ENCODE data around the gene LAD1.

Gene LAD1

GRCh38 chr1:201429736-201430501 lies 30.8 kb upstream of the LAD1 start:
- Histone ChIP-seq H3K9me3 (ENCODE audit: control insufficient read depth in 2 of 2, low read length in 2 of 2) (no peaks in the 10 kb centered on the region), H3K27me3 (ENCODE audit: control insufficient read depth in 1 of 2, insufficient read depth in 2 of 2, low read length in 2 of 2) (no peaks in the 10 kb centered on the region), H3K36me3 (ENCODE audit: control insufficient read depth in 2 of 2, insufficient read depth in 2 of 2, low read length in 2 of 2) (no peaks in the 10 kb centered on the region), H3K9ac (ENCODE audit: low read length in 2 of 2) (no peak overlapping the region), H3K4me3 (ENCODE audit: low read length in 2 of 2) (no peak overlapping the region), H3K27ac (ENCODE audit: low read length) (no peak overlapping the region), H3K4me1 (ENCODE audit: control insufficient read depth, insufficient read depth, low read length) (no peaks in the 10 kb centered on the region)

- Histone ChIP-seq H3K27me3 (ENCODE audit: control insufficient read depth in 1 of 2, insufficient read depth in 2 of 2, low read length in 2 of 2) (no peaks in the 10 kb centered on the region), H3K9ac (ENCODE audit: low read length in 2 of 2) (no peak overlapping the region), H3K9me3 (ENCODE audit: control insufficient read depth in 2 of 2, low read length in 2 of 2) (no peaks in the 10 kb centered on the region), H3K4me3 (ENCODE audit: low read length in 2 of 2) (no peak overlapping the region), H3K36me3 (ENCODE audit: control insufficient read depth in 2 of 2, insufficient read depth in 2 of 2, low read length in 2 of 2) (no peaks in the 10 kb centered on the region), H3K27ac (ENCODE audit: low read length) (no peak overlapping the region), H3K4me1 (ENCODE audit: control insufficient read depth, insufficient read depth, low read length) (no peaks in the 10 kb centered on the region)
Measured at GRCh38 chr1:201427963-201428362, 28.8 kb upstream of the LAD1 start.

DNA sequence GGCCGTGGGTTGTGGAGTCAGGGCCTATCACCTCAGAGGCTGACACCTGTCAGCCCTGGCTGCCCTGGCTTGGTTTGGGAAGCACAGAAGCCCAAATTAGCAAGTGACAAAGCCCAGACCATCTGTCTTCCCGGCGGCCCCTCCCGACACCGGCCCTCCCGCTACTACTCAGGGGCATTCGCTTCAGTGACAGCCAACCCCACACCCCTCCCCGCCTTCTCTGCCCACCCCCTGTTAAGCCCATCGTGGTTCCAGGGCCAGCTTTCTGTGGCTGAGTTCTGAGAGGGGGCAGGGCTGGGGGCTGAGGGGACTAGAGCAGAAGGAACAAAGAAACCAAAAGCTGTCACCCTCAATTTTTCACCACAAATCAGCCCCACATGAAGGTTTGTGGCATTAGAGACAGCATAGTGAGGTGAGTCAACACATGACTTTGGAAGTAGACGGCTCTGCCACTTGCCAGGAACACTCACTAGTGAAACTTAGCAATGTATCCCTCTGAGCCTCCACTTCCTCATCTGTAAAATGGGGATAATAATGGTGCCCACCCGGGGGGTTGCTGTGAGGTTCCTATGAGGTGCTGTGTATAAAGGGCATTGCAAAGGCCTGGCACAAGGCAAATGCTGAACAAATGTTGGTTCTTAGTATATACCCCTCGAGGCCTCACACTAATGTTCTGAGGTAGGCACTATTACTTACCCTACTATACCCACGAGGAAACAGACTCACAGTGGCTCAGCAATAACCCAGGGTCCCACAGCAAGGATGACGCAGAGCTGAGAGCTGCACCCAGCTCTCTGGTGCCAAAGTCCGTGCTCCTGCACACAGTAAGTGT lies 27.6 kb upstream of the LAD1 start:
- H3K27me3 ChIP-seq (ENCODE audit: control insufficient read depth in 1 of 2, insufficient read depth in 2 of 2, low read length in 2 of 2) = no peaks in the 10 kb centered on the region
- H3K27ac ChIP-seq (ENCODE audit: low read length) = no peak overlapping the region
- no peak overlapping the region for H3K4me3 ChIP-seq (ENCODE audit: low read length in 2 of 2)
- no peaks in the 10 kb centered on the region for H3K36me3 ChIP-seq (ENCODE audit: control insufficient read depth in 2 of 2, insufficient read depth in 2 of 2, low read length in 2 of 2)
- no peaks in the 10 kb centered on the region for H3K4me1 ChIP-seq (ENCODE audit: control insufficient read depth, insufficient read depth, low read length)
- no peaks in the 10 kb centered on the region for H3K9me3 ChIP-seq (ENCODE audit: control insufficient read depth in 2 of 2, low read length in 2 of 2)
- no peak overlapping the region for H3K9ac ChIP-seq (ENCODE audit: low read length in 2 of 2)

DNA sequence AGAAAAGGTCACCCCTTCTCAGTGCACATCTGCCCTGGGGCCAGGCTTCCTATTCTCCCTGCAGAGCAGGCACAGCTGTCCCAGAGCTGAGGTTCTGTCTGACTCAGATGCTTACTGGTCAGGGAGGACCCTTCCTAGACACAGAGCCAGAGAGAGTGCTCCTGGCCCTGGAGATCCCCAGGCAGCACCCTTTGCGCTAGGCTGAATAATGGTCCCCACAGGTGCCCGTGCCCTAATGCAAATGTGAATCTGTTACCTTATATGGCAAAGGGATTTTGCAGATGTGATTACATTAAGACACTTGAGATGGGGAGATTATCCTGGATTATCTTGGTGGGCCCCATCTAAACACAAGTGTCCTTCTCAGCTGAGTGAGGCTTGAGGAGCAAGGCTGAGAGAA lies 25.0 kb upstream of the LAD1 start:
- Histone ChIP-seq H3K9me3 (ENCODE audit: control insufficient read depth in 2 of 2, low read length in 2 of 2) (no peaks in the 10 kb centered on the region), H3K4me1 (ENCODE audit: control insufficient read depth, insufficient read depth, low read length) (no peaks in the 10 kb centered on the region), H3K4me3 (ENCODE audit: low read length in 2 of 2) (no peak overlapping the region), H3K9ac (ENCODE audit: low read length in 2 of 2) (no peak overlapping the region), H3K27me3 (ENCODE audit: control insufficient read depth in 1 of 2, insufficient read depth in 2 of 2, low read length in 2 of 2) (no peaks in the 10 kb centered on the region), H3K27ac (ENCODE audit: low read length) (no peak overlapping the region), H3K36me3 (ENCODE audit: control insufficient read depth in 2 of 2, insufficient read depth in 2 of 2, low read length in 2 of 2) (no peaks in the 10 kb centered on the region)

DNA sequence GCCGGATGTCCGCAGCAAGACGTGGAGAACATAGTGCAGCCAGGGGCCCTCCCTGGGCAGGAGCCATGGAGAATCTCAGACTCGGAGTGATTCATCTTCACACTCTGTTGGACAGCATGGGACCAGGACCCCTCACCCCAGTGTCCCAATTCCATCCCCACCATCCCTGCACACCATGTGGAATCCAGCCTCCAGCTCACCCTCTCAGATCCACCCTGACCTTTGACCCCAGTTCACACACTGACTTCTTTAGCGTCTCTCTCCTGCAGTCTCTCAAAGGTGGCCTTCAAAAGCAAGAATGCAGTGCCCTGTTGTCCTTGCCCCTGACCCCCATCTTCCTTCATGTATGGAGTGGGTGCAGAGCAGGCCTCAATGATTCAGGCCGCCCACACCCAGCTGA lies 24.5 kb upstream of the LAD1 start:
- no peaks in the 10 kb centered on the region for H3K4me1 ChIP-seq (ENCODE audit: control insufficient read depth, insufficient read depth, low read length)
- no peak overlapping the region for H3K27ac ChIP-seq (ENCODE audit: low read length)
- H3K9ac ChIP-seq (ENCODE audit: low read length in 2 of 2) = no peak overlapping the region

GRCh38 chr1:201422436-201423030 lies 23.4 kb upstream of the LAD1 start:
- Histone ChIP-seq H3K4me1 (ENCODE audit: control insufficient read depth, insufficient read depth, low read length) (no peaks in the 10 kb centered on the region), H3K9ac (ENCODE audit: low read length in 2 of 2) (no peak overlapping the region), H3K27me3 (ENCODE audit: control insufficient read depth in 1 of 2, insufficient read depth in 2 of 2, low read length in 2 of 2) (peaks cover 0 to 1% of the 10 kb centered on the region in 2 donors), H3K4me3 (ENCODE audit: low read length in 2 of 2) (no peak overlapping the region), H3K9me3 (ENCODE audit: control insufficient read depth in 2 of 2, low read length in 2 of 2) (no peaks in the 10 kb centered on the region), H3K36me3 (ENCODE audit: control insufficient read depth in 2 of 2, insufficient read depth in 2 of 2, low read length in 2 of 2) (no peaks in the 10 kb centered on the region), H3K27ac (ENCODE audit: low read length) (no peak overlapping the region)

More for the DNA sequence above, 24.5 kb upstream of the LAD1 start:
- H3K36me3 ChIP-seq (ENCODE audit: control insufficient read depth in 2 of 2, insufficient read depth in 2 of 2, low read length in 2 of 2) = no peaks in the 10 kb centered on the region
- H3K27me3 ChIP-seq (ENCODE audit: control insufficient read depth in 1 of 2, insufficient read depth in 2 of 2, low read length in 2 of 2) = no peaks in the 10 kb centered on the region
- H3K4me3 ChIP-seq (ENCODE audit: low read length in 2 of 2) = no peak overlapping the region
- H3K9me3 ChIP-seq (ENCODE audit: control insufficient read depth in 2 of 2, low read length in 2 of 2) = no peaks in the 10 kb centered on the region

DNA sequence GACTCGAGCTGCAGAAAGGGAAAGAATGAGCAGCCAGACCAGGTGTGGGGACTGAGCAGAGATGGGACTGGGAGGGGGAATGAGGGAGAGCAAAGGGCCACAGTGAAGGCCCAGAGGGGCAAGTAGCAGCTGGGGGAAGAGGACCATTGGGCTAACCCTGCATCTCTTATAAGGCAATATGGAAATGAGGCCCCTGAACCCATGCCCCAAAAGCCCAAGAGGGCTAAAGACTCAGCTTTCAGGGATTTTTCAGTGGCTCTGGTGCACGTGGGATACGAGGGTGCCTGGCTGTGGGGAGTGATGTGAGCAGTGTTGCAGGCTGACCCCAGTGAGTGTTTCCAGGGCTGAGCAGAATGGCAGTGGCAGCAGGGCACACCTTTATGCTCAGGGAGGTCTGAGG lies 22.9 kb upstream of the LAD1 start:
- Histone ChIP-seq H3K36me3 (ENCODE audit: control insufficient read depth in 2 of 2, insufficient read depth in 2 of 2, low read length in 2 of 2) (no peaks in the 10 kb centered on the region), H3K9ac (ENCODE audit: low read length in 2 of 2) (no peak overlapping the region), H3K4me3 (ENCODE audit: low read length in 2 of 2) (no peak overlapping the region), H3K27me3 (ENCODE audit: control insufficient read depth in 1 of 2, insufficient read depth in 2 of 2, low read length in 2 of 2) (peaks cover 0 to 6% of the 10 kb centered on the region in 2 donors), H3K9me3 (ENCODE audit: control insufficient read depth in 2 of 2, low read length in 2 of 2) (no peaks in the 10 kb centered on the region), H3K4me1 (ENCODE audit: control insufficient read depth, insufficient read depth, low read length) (no peaks in the 10 kb centered on the region), H3K27ac (ENCODE audit: low read length) (no peak overlapping the region)

GRCh38 chr1:201421041-201421440 lies 21.9 kb upstream of the LAD1 start:
- Histone ChIP-seq H3K9ac (ENCODE audit: low read length in 2 of 2) (no peak overlapping the region), H3K9me3 (ENCODE audit: control insufficient read depth in 2 of 2, low read length in 2 of 2) (peaks cover 0 to 4% of the 10 kb centered on the region in 2 donors), H3K4me3 (ENCODE audit: low read length in 2 of 2) (no peak overlapping the region), H3K4me1 (ENCODE audit: control insufficient read depth, insufficient read depth, low read length) (no peaks in the 10 kb centered on the region), H3K36me3 (ENCODE audit: control insufficient read depth in 2 of 2, insufficient read depth in 2 of 2, low read length in 2 of 2) (no peaks in the 10 kb centered on the region), H3K27me3 (ENCODE audit: control insufficient read depth in 1 of 2, insufficient read depth in 2 of 2, low read length in 2 of 2) (peaks cover 0 to 9% of the 10 kb centered on the region in 2 donors), H3K27ac (ENCODE audit: low read length) (no peak overlapping the region)

- H3K9ac ChIP-seq (ENCODE audit: low read length in 2 of 2) = no peak overlapping the region
- peaks cover 0 to 4% of the 10 kb centered on the region in 2 donors for H3K9me3 ChIP-seq (ENCODE audit: control insufficient read depth in 2 of 2, low read length in 2 of 2)
- H3K36me3 ChIP-seq (ENCODE audit: control insufficient read depth in 2 of 2, insufficient read depth in 2 of 2, low read length in 2 of 2) = no peaks in the 10 kb centered on the region
- no peak overlapping the region for H3K27ac ChIP-seq (ENCODE audit: low read length)
- peaks cover 0 to 9% of the 10 kb centered on the region in 2 donors for H3K27me3 ChIP-seq (ENCODE audit: control insufficient read depth in 1 of 2, insufficient read depth in 2 of 2, low read length in 2 of 2)
- H3K4me3 ChIP-seq (ENCODE audit: low read length in 2 of 2) = no peak overlapping the region
- H3K4me1 ChIP-seq (ENCODE audit: control insufficient read depth, insufficient read depth, low read length) = no peaks in the 10 kb centered on the region
Measured at GRCh38 chr1:201420608-201421002, 21.5 kb upstream of the LAD1 start.

- Histone ChIP-seq H3K36me3 (ENCODE audit: control insufficient read depth in 2 of 2, insufficient read depth in 2 of 2, low read length in 2 of 2) (no peaks in the 10 kb centered on the region), H3K9ac (ENCODE audit: low read length in 2 of 2) (no peak overlapping the region), H3K27me3 (ENCODE audit: control insufficient read depth in 1 of 2, insufficient read depth in 2 of 2, low read length in 2 of 2) (peaks cover 0 to 9% of the 10 kb centered on the region in 2 donors), H3K4me1 (ENCODE audit: control insufficient read depth, insufficient read depth, low read length) (no peaks in the 10 kb centered on the region), H3K27ac (ENCODE audit: low read length) (no peak overlapping the region), H3K9me3 (ENCODE audit: control insufficient read depth in 2 of 2, low read length in 2 of 2) (peaks cover 0 to 4% of the 10 kb centered on the region in 2 donors), H3K4me3 (ENCODE audit: low read length in 2 of 2) (no peak overlapping the region)
Measured at GRCh38 chr1:201419746-201420607, 20.9 kb upstream of the LAD1 start.

All from stomach smooth muscle (tissue), 2 donors.